HG02870 (cell line): ENCODE data around the gene EXOC6.

Source experiments
- ATAC-seq: cut with Tn5 transposase; IDR thresholded peaks from one replicate; pipeline ENCODE4 v1.9.1; 2021; ENCODE audit warnings: mild to moderate bottlenecking, moderate library complexity; ENCODE audit not compliant: unreplicated experiment

The EXOC6 gene

DNA sequence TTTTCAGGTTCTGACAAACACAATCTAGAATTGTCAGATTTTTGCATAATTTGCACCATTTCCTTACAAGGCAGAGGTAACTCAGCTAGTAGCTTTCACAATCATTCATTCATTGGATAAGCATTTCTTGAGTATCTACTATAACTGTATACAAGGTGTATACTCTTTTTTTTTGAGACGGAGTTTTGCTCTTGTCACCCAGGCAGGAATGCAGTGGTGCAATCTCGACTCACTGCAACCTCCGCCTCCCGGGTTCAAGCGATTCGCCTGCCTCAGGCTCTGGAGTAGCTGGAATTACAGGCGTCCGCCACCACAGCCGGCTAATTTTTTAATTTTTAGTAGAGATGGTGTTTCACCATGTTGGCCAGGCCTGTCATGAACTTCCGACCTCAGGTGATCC, 16.2 kb upstream of the EXOC6 start:
- no peak for ATAC-seq

GRCh38 chr10:92832998-92833650, 15.2 kb upstream of the EXOC6 start:
- ATAC-seq, result no peak

DNA sequence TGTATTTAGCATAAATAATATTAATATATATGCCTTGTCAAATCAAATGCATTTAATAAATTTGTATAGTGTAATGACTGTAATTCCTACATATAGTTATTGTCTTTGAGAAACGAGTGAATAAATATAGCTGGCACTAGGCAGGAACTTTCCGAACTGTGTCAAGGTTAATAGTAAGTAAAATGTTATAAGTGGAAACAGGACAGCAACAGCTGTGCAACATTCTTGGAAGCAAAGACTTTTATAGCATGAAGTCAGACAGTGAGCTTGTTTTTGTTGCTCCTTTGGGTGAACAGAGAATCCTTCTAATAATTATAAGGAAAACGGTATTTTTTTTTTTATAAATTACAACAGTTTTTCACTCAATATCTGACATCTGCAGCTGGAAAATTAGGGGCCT, 14.0 kb upstream of the EXOC6 start:
- ATAC-seq, result no peak

GRCh38 chr10:92834986-92835385, 13.3 kb upstream of the EXOC6 start:
- no peak for ATAC-seq

- ATAC-seq, result no peak
Observed at GRCh38 chr10:92837456-92837855, 10.9 kb upstream of the EXOC6 start.

- ATAC-seq, result no peak
Observed at GRCh38 chr10:92839191-92840085, 8.9 kb upstream of the EXOC6 start.

GRCh38 chr10:92844746-92845145, 3.6 kb upstream of the EXOC6 start:
- ATAC-seq, result no peak

DNA sequence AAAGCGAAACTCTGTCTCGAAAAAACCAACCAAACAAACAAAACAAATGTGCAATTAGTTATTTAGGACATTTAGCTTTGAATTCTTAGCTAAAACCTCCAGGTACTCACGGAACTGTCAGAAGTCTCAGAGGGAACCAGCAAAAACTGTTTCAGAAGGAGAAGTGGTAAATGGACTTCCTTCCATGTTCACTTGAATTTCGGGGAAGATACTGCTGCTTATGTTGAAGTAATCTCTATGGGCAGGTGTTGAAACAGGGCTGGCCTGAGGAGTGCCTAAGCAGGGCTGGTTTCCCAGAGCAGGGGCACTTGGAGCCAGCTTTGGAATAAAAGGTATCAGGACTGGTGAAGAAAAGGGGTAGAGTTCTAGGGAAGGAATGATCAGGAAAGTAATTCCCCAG, 2.4 kb upstream of the EXOC6 start:
- no peak for ATAC-seq

DNA sequence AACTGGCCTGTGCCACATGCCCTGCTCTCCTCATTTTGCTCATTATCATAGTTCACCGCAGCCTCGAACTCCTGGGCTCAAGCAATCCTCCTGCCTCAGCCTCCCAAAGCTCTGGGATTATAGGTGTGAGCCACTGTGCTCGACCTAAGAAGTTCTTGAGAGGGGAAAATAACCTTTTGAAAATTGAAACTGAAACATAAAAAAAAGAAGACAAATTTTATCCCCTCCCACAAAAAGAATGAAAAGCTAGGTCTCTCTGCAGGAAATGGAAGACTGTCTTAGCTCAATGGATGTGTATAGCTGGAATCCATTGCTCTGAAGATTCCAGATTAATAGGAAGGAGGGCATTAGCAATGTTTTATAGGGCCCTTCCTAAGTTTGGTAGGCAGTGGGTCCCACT, 2.0 kb upstream of the EXOC6 start:
- no peak for ATAC-seq

GRCh38 chr10:92846854-92847201, 1.5 kb upstream of the EXOC6 start:
- no peak for ATAC-seq

DNA sequence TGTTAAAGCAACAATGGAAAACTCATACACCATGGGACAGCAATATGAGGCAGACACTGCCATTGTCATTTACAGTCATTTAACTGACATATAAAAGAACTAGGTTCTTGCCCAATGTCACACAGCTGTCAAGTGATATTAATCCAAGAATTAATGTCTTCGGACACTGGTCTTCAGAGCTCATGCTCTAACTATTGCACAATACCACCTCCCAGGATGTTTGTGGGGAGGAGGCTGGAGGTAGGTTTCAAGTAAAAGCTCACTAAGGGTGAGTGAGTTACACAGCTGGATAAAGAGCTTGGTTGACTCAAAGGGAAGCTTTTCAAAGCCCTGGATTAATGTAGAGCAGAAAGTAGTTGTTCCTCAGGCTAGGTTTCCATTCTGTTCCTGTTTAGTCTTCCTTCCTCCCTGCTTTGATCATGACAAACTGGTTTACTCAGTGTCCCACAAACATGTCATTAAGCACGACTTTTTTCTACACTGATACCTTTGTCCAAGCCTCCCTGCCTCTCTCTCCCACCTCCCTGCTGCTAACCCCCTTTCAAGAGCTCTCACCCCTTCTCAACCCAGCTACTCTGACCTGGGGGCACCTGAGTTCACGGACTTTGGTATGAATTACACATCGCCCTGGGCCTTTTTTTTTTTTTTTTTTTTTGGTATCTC, 987 bp upstream of the EXOC6 start:
- ATAC-seq, result no peak

DNA sequence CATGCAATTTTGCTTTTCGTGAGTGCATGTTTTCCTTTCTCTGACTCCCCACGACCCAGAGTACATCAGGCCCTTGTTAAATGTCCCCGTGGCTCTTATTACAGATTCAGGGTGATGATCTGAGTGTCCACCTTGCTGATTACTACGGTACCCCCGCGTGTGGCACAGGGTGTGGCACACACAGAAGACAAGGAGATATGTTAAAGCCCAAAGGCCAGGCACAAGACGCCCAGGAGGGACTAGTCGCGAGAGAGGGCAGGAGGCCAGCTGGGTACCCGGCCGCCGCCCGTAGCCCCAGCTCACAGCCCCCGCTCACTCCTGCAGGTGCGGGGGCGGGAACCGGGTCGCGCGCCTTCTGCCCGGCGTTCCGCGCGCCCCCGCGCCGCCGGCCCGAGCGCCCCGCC, 281 bp upstream of the EXOC6 start:
- no peak for ATAC-seq

GRCh38 chr10:92849234-92849525, 860 bp downstream of the EXOC6 start:
- ATAC-seq, result no peak

- no peak for ATAC-seq
Observed at GRCh38 chr10:92849576-92850090, 1.3 kb downstream of the EXOC6 start.

GRCh38 chr10:92850185-92850584, 1.9 kb downstream of the EXOC6 start:
- ATAC-seq, result no peak

DNA sequence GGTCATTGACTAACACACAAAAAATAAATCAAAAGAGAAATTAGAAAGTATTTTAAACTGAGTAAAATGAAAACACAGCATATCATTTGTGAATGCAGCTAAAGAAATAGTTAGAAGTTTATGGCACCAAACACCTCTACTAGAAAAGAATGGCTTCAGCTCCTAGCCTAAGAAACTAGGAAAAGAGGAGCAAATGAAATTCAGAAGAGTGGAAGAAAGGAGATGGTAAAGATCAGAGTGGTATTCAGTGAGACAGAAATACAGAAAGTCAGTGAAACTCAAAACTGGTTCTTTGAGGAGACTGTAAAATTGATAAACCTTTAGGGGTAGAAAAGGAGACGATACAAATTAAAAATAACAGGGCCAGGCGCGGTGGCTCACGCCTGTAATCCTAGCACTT, 2.7 kb downstream of the EXOC6 start:
- no peak for ATAC-seq

GRCh38 chr10:92855560-92855959, 7.2 kb downstream of the EXOC6 start:
- ATAC-seq, result no peak

DNA sequence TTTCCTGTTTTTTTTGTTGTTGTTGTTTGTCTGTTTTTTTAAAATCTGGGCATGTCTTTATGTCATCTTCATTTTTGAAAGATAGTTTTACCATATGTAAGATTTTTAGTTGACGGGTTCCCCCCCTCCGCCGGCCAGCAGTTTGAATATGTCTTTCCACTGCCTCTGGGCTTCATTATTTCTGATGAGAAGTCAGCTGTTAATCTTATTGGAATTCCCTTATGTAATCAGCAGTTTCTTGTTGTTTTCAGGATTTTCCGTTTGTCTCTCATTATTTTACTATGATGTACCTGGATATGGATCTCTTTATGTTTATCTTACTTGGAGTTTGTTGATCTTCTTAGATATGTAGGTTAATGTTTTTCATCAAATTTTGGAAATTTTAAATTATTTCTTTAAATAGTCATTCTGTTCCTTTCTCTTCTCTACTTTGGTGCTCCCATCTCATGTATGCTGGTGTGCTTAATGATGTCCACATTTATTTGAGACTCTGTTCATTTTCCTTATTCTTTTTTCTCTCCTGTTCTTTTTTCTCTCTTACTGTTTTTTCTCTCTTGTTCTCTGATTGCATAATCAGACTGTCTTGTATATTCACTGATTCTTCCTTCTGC, 9.7 kb downstream of the EXOC6 start:
- no peak for ATAC-seq

GRCh38 chr10:92867235-92867634, 18.9 kb downstream of the EXOC6 start:
- ATAC-seq, result no peak

GRCh38 chr10:92868036-92868435, 19.7 kb downstream of the EXOC6 start:
- no peak for ATAC-seq

DNA sequence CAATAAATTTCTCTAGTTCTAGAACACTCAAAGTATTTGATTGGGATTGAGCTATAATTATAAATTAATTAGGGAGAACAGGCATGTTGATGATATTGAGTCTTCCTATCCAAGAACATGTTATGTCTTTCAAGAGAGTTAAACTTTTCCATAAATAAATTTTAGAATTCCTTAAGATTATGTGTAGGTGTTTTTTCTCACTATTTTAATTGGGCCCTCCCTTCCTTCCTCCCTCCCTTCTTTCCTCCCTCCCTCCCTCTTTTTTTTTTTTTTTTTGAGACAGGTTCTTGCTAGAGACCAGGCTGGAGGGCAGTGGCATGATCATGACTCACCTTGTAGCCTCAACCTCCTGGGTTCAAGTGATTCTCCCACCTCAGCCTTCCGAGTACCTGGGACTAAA, 20.2 kb downstream of the EXOC6 start:
- no peak for ATAC-seq

GRCh38 chr10:92873029-92873428, 24.7 kb downstream of the EXOC6 start:
- ATAC-seq, result no peak
